A673 (cell line): ENCODE measurements around the gene AK5.

Experiments
- CTCF ChIP-seq: fragments of 300-800, 200-600 bp; sonication (generic); conservative IDR thresholded peaks from 2 replicates; pipeline ENCODE4 v1.5.1; 2017; ENCODE audit warnings: low read depth, mild to moderate bottlenecking, antibody characterized with exemption, low read length, moderate library complexity, mixed read lengths
- EZH2 ChIP-seq: fragments of 200-600 bp; sonication (generic); IDR thresholded peaks from 2 replicates; pipeline ENCODE4 v1.6.1; 2017; ENCODE audit warnings: borderline replicate concordance, low read depth, mild to moderate bottlenecking, mixed read lengths, antibody characterized with exemption, low read length; ENCODE audit not compliant: poor library complexity, severe bottlenecking

GRCh38 chr1:77430966-77431690, 149.3 kb downstream of the AK5 start:
- TF ChIP-seq EZH2 = no peak
- TF ChIP-seq CTCF = no peak
